ENCODE data around the gene DYNLRB1. TPM values are rescaled to one million over a fixed set of nuclear protein-coding genes. Genes with fewer than 3 reads are reported as not detected.

The DYNLRB1 gene
- total and polyA plus RNA-seq, 2 of the 13 experiments (the other 11 are each of a cell fraction or from before 2014, with no cell fraction given): 140 to 244 TPM

GRCh38 chr20:34468951-34469350, 47.3 kb upstream of the DYNLRB1 start:
- BruUV-seq (replicated peaks): no TSS peak
- Histone ChIP-seq H3K9me3 (ENCODE audit: low read length) (no peaks in the 10 kb centered on the region), H2AFZ (ENCODE audit: low read length) (no peak overlapping the region), H4K20me1 (ENCODE audit: insufficient read depth, low read length) (no peaks in the 10 kb centered on the region), H3K27ac (ENCODE audit: extremely low read length, insufficient read depth, low read length) (no peak overlapping the region), H3K36me3 (replicated peaks in 1 of 2; ENCODE audit: control insufficient read depth in 1 of 2, insufficient read depth in 2 of 2, low read length in 2 of 2) (peaks cover 16 to 71% of the 10 kb centered on the region in 2 experiments), H3K4me1 (ENCODE audit: insufficient read depth, low read length) (no peaks in the 10 kb centered on the region), H3K9ac (ENCODE audit: insufficient read depth, low read depth, low read length) (no peak overlapping the region), H3K79me2 (ENCODE audit: insufficient read depth, low read length) (no peaks in the 10 kb centered on the region), H3K27me3 (ENCODE audit: control insufficient read depth in 1 of 2, insufficient read depth in 2 of 2, low read length in 2 of 2) (no peaks in the 10 kb centered on the region), H3K4me3 (replicated peaks in 1 of 3; ENCODE audit: insufficient read depth in 1 of 3, low read depth in 2 of 3, low read length in 3 of 3) (no peak overlapping the region), H3K4me2 (ENCODE audit: low read depth, low read length) (no peak overlapping the region)
- ATAC-seq (no peak), FAIRE-seq (no peak), DNase-seq (ENCODE audit: low spot score) (no peak)
- TF ChIP-seq ZNF564 (CRISPR knock-in tag; IDR thresholded peaks at IDR 0.05): no peak
- no peak for TF ChIP-seq ZNF432 (CRISPR knock-in tag; IDR thresholded peaks at IDR 0.05; ENCODE audit: borderline replicate concordance)
- no peak for TF ChIP-seq ZUFSP (CRISPR knock-in tag; IDR thresholded peaks at IDR 0.05; ENCODE audit: borderline replicate concordance)
- TF ChIP-seq NAIF1 (CRISPR knock-in tag; IDR thresholded peaks at IDR 0.05; ENCODE audit: borderline replicate concordance): no peak
- TF ChIP-seq FOXO1 (CRISPR knock-in tag; IDR thresholded peaks at IDR 0.05): no peak
- in situ Hi-C loops (cut with HindIII; ENCODE audit: extremely low pct_ligation_motif_present, low pct_unique_long_range_greater_than_20kb): no loop called here
- 100% methylated on average over 1 of the region's 1 CpG for WGBS (ENCODE audit: low lambda C conversion rate)
- intact Hi-C loops (cut with micrococcal nuclease; ENCODE audit: unreplicated experiment): no loop called here
- ChIA-PET POLR2A (no interaction called here), CTCF (ENCODE audit: low intra/inter-chr PET ratio, low total read pairs) (no interaction called here)

GRCh38 chr20:34472246-34472925, 43.8 kb upstream of the DYNLRB1 start:
- WGBS (ENCODE audit: low lambda C conversion rate): 94% methylated on average over 6 of the region's 6 CpGs
- FAIRE-seq (no peak), ATAC-seq (no peak), DNase-seq (ENCODE audit: low spot score) (no peak)
- no peak overlapping the region for H3K27ac ChIP-seq (ENCODE audit: extremely low read length, insufficient read depth, low read length)
- ChIA-PET POLR2A (interaction anchor here (2.3 kb wide), 1 partner anchor 161 kb away, joined by 7 read pairs; no protein-coding TSS in a partner anchor), CTCF (ENCODE audit: low intra/inter-chr PET ratio, low total read pairs) (interaction anchor here (2.9 kb wide), 1 partner anchor 160 kb away, joined by 32 read pairs; no protein-coding TSS in a partner anchor)
- no peak overlapping the region for H2AFZ ChIP-seq (ENCODE audit: low read length)
- H3K79me2 ChIP-seq (ENCODE audit: insufficient read depth, low read length): no peaks in the 10 kb centered on the region
- in situ Hi-C loops (cut with HindIII; ENCODE audit: extremely low pct_ligation_motif_present, low pct_unique_long_range_greater_than_20kb) (loop anchor here (5.0 kb wide), 1 partner anchor 160 kb away; no protein-coding TSS in a partner anchor), intact Hi-C loops (cut with micrococcal nuclease; ENCODE audit: unreplicated experiment) (loop anchor here (5.0 kb wide), 1 partner anchor 215 kb away; no protein-coding TSS in a partner anchor)
- H3K27me3 ChIP-seq (ENCODE audit: control insufficient read depth in 1 of 2, insufficient read depth in 2 of 2, low read length in 2 of 2): no peaks in the 10 kb centered on the region
- H3K9ac ChIP-seq (ENCODE audit: insufficient read depth, low read depth, low read length): no peak overlapping the region
- H4K20me1 ChIP-seq (ENCODE audit: insufficient read depth, low read length): peaks cover 3% of the 10 kb centered on the region; the same call in 1 of the 2 replicates
- H3K4me3 ChIP-seq (replicated peaks in 1 of 3; ENCODE audit: insufficient read depth in 1 of 3, low read depth in 2 of 3, low read length in 3 of 3): no peak overlapping the region
- H3K9me3 ChIP-seq (ENCODE audit: low read length): no peaks in the 10 kb centered on the region
- H3K36me3 ChIP-seq (replicated peaks in 1 of 2; ENCODE audit: control insufficient read depth in 1 of 2, insufficient read depth in 2 of 2, low read length in 2 of 2): peaks cover 17 to 47% of the 10 kb centered on the region in 2 experiments
- peaks cover 10% of the 10 kb centered on the region for H3K4me1 ChIP-seq (ENCODE audit: insufficient read depth, low read length)
- BruUV-seq (replicated peaks): no TSS peak
- no peak overlapping the region for H3K4me2 ChIP-seq (ENCODE audit: low read depth, low read length)
- TF ChIP-seq FOSL2 (CRISPR knock-in tag; IDR thresholded peaks at IDR 0.05): peak; percentile 34; the same call in 1 of the 2 replicates
- no peak for TF ChIP-seq RNF2 (conservative IDR thresholded peaks at IDR 0.05; ENCODE audit: low read depth)
- TF ChIP-seq ZNF777 (CRISPR knock-in tag; IDR thresholded peaks at IDR 0.05): no peak
- no peak for TF ChIP-seq CERS6 (CRISPR knock-in tag; IDR thresholded peaks at IDR 0.05)
- TF ChIP-seq E2F2 (CRISPR knock-in tag; IDR thresholded peaks at IDR 0.05; ENCODE audit: borderline replicate concordance): no peak

All from HepG2 (cell line).